GM12872 (cell line): ENCODE results near the gene FLACC1.

Experiments used
- TF ChIP-seq, protein P1 (sequence below): IDR thresholded peaks from 3 replicates; pipeline ENCODE4 v1.5.1; 2011; ENCODE audit warnings: low read depth, mild to moderate bottlenecking, low read length, moderate library complexity; ENCODE audit not compliant: insufficient read depth

Gene FLACC1

DNA sequence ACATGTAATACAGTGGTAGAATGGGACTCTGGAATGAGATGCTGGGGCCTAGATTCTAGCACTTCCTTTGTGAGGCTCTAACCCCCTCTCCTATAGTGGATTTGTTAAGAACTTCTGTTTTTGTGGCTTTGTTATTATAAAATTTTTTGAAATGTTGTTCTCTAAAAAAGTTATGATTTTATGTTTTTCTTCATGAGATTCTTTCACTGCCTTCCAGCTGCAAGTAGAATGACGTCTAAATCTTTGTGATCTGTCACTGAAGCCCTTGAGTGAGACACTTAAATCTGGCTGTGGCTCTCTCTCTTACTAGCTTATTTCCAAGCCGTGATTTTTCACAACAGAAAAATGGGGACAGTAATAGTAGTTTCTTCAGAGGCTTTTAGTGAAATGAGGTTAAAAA lies 95.2 kb downstream of the FLACC1 start:
- TF ChIP-seq, protein P1, sequence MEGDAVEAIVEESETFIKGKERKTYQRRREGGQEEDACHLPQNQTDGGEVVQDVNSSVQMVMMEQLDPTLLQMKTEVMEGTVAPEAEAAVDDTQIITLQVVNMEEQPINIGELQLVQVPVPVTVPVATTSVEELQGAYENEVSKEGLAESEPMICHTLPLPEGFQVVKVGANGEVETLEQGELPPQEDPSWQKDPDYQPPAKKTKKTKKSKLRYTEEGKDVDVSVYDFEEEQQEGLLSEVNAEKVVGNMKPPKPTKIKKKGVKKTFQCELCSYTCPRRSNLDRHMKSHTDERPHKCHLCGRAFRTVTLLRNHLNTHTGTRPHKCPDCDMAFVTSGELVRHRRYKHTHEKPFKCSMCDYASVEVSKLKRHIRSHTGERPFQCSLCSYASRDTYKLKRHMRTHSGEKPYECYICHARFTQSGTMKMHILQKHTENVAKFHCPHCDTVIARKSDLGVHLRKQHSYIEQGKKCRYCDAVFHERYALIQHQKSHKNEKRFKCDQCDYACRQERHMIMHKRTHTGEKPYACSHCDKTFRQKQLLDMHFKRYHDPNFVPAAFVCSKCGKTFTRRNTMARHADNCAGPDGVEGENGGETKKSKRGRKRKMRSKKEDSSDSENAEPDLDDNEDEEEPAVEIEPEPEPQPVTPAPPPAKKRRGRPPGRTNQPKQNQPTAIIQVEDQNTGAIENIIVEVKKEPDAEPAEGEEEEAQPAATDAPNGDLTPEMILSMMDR = no peak

DNA sequence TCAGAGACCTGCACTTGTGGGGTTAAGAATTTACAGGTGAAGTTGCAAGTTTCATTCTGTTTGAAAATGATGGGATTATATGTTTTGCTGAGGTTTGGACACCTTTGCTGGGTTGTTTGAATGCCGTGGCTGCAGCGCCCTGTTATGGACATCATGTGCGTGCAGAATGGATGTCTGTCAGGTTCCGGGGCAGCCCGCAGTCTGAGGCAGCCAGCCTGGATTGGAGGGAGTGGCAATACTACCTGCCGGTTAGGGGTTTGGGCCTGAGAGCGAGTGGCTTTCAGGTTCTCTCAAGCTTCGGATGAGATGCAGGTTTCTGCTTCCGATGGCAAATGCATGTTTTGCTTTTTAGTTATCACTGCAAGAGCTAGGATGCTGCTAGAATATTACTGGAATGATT lies 95.7 kb downstream of the FLACC1 start:
- TF ChIP-seq, protein P1 = no peak

DNA sequence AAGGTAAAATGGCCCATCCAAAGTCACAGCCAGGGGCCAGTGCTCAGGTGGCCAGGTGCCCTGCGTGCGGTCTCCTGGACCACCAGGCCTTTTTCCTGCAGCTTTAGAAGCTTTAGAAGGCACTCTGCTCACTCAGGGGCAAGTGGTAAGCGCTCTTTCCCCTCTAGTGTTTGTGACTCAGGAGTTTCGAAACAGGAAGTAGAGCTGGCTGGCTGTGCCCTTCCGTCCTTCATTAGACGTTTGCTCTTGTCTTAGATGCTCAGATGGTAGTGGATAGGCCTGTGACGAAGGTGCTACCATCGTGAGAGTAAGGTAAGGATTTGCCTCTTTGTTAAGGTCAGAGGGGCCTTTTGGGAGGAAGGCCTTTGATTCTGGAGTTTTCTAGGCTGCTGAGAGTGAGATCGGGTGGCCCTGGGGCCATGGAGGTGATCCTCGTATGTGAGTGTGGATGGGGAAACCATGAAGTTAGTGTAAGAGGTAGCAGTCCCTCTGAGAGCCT lies 96.8 kb downstream of the FLACC1 start, which contains the start of gene CASP8:
CASP8 (plus strand) TSS at position 235 of the 499 bp plus-strand sequence. CDS start 5,951 bp downstream, outside the sequence.
- TF ChIP-seq, protein P1 = no peak

DNA sequence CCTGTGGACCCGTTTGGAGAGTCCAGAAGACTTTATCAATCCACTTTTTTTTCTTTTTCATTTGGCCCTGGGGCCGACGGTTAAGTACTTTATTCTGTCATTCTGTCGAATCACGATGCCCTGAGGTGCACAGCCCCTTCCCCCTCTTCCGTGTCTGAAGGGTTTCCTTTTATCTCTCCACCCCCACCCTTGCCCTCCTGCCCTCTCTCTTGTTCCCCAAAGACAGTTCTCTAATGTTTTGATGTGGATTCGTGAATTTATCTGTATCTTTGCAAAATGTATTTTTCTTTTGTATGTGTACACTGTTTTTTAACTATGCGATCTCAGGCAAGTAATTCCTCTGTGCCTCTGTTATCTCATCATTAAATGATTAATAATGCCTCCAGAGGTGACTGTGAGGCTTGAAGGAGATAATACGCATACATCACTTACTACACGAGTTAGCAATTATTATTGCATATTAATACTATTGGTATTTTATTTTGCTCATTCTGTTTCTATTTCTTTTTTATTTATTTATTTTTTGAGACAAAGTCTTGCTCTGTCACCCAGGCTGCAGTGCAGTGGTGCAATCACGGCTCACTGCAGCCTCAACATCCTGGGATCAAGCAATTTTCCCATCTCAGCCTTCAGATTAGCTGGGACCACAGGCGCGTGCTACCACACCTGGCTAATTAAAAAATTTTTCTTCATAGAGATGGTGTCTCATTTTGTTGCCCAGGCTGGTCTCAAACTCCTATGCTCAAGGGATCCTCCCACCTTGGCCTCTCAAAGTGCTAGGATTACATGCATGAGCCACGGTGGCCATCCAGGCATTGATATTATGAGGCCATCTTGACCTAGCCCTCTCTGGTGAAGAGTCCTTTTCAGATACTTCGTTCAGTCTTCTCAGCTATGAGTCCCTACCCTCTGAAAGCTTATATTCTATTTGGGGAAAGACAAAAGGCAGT lies 98.2 kb downstream of the FLACC1 start:
- TF ChIP-seq, protein P1 = no peak

DNA sequence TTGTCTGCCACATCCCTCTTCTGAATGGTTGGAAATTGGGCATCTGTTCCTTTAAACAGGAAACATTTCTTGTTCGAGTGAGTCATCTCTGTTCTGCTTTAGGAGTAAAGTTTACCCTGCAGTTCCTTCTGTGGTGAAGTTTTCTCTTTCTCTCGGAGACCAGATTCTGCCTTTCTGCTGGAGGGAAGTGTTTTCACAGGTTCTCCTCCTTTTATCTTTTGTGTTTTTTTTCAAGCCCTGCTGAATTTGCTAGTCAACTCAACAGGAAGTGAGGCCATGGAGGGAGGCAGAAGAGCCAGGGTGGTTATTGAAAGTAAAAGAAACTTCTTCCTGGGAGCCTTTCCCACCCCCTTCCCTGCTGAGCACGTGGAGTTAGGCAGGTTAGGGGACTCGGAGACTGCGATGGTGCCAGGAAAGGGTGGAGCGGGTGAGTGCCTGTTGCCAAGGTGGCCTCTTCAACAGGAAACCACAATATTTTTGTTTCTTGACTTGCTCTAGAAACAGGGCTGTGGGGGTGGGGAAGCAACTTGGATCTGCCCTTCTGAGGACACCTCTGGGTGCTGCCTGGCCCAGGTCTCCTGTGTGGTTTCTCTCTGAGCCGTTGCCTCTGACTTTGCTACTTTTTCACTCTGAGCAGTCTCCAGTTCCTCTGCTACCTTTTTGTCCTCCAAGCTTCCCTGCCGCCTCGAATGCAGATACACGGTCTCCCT lies 99.0 kb downstream of the FLACC1 start:
- TF ChIP-seq, protein P1 = no peak

DNA sequence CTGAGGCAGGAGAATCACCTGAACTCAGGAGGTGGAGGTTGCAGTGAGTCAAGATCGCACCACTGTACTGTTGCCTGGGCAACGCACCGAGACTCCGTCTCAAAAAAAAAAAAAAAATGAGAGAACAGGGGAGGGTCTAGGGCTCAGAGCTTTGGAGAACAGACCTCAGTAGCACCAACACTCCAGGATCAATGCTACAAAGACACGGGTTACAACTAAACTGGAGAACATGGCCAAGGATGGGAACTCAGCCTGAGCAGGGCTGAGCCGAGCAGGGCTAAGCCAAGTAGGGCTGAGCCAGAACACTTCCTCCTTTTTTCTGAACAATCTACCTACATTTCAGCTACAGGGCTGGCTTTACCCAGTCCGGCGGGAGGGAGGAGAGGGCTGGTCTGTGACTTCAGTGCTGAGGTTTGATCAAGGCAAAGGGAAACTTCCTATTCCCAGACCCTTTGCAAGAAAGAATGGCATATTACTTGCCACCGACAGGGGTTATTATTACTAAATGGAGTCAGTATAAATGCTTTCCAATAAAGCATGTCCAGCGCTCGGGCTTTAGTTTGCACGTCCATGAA lies 99.7 kb downstream of the FLACC1 start:
- TF ChIP-seq, protein P1 = no peak

DNA sequence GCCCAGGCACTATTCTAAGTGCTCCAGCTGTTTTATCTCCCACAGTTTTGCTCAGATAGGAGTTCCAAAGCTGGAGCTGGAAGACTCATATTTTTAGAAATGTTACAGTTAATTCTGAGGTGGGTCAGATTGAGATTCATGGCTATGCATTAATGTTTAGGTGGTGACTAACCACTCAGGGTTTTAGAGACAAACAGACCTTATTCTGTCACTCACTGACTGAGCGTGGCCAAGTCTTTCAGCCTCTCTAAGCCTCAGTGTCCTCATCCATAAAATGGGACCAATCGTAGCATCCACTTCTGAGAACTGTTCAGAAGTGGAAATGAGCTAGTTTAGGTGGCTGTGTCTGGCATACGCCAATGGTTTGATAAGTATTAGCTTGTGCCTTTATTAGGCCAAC lies 101.1 kb downstream of the FLACC1 start:
- TF ChIP-seq, protein P1 = no peak
